Gastroesophageal sphincter (tissue), 3 donors: ENCODE data around the gene CNTNAP2.

Experiments
- EP300 ChIP-seq: sonication (generic); formaldehyde crosslinking; IDR thresholded peaks from one replicate; pipeline ENCODE4 v1.6.1; 2017; ENCODE audit warnings: antibody characterized with exemption, mild to moderate bottlenecking
- TF ChIP-seq, protein P1 (sequence below), 4 experiments: fragments of 200-600 bp in 2 of 4; fragments of 450-650 bp in 2 of 4; sonication (generic) in 1 of 4; IDR thresholded peaks; one replicate each; pipeline ENCODE4 v1.5.1; 2017 to 2019; ENCODE audit warnings: antibody characterized with exemption in 4 of 4, mild to moderate bottlenecking in 2 of 4, moderate library complexity in 2 of 4

GRCh38 chr7:148035950-148036349, 1919.3 kb downstream of the CNTNAP2 start:
- no peak for TF ChIP-seq EP300
- TF ChIP-seq, protein P1, sequence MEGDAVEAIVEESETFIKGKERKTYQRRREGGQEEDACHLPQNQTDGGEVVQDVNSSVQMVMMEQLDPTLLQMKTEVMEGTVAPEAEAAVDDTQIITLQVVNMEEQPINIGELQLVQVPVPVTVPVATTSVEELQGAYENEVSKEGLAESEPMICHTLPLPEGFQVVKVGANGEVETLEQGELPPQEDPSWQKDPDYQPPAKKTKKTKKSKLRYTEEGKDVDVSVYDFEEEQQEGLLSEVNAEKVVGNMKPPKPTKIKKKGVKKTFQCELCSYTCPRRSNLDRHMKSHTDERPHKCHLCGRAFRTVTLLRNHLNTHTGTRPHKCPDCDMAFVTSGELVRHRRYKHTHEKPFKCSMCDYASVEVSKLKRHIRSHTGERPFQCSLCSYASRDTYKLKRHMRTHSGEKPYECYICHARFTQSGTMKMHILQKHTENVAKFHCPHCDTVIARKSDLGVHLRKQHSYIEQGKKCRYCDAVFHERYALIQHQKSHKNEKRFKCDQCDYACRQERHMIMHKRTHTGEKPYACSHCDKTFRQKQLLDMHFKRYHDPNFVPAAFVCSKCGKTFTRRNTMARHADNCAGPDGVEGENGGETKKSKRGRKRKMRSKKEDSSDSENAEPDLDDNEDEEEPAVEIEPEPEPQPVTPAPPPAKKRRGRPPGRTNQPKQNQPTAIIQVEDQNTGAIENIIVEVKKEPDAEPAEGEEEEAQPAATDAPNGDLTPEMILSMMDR (IDR thresholded peaks at IDR 0.05), result no peak
